HepG2 (cell line): ENCODE data around the gene FKBP9. TPM values are rescaled to one million over a fixed set of nuclear protein-coding genes. Genes with fewer than 3 reads are reported as not detected.

ENCODE experiments used
- GLI4 ChIP-seq: sonication (generic); formaldehyde crosslinking; IDR thresholded peaks from 2 replicates; pipeline ENCODE4 v1.5.1; 2020; ENCODE audit warnings: missing genetic modification reagents, mild to moderate bottlenecking, moderate library complexity, borderline replicate concordance
- PHF21A ChIP-seq: sonication (generic); formaldehyde crosslinking; IDR thresholded peaks from 2 replicates; pipeline ENCODE4 v1.5.0; 2020; ENCODE audit warnings: mild to moderate bottlenecking, missing genetic modification reagents
- ZFP1 ChIP-seq: IDR thresholded peaks from 2 replicates; pipeline ENCODE4 v1.6.1; 2016
- ZNF547 ChIP-seq: sonication (generic); formaldehyde crosslinking; IDR thresholded peaks from 2 replicates; pipeline ENCODE4 v1.5.1; 2020; ENCODE audit warnings: mild to moderate bottlenecking, missing genetic modification reagents
- ZNF816 ChIP-seq: sonication (generic); formaldehyde crosslinking; IDR thresholded peaks from 2 replicates; pipeline ENCODE4 v1.8.0; 2022; ENCODE audit warnings: missing genetic modification reagents, mild to moderate bottlenecking, borderline replicate concordance
- polyA plus RNA-seq, 8 experiments: library from polyadenylated mRNA; depleted of rRNA in 3 of 8; stranded (reverse) in 7 of 8; unstranded in 1 of 8; fragments of >200 nt; fragmentation: Illumina TruSeq in 4 of 8; extraction: Trizol in 4 of 8; gene quantifications; 2 replicates each; pipeline versions ENCODE4 v1.2.1 to v1.2.3, GENCODE V29; 2011 to 2016; ENCODE audit warnings: low read depth in 4 of 8, missing spikeins in 1 of 8, mixed read lengths in 1 of 8; ENCODE audit not compliant: insufficient read depth in 1 of 8
- total RNA-seq, 5 experiments: library from RNA; depleted of rRNA; stranded (reverse); fragments of >200 nt; fragmentation: Illumina TruSeq; extraction: Trizol; gene quantifications; 2 replicates each; pipeline ENCODE4 v1.2.3, GENCODE V29; 2016; ENCODE audit warnings: low read depth in 1 of 5
- TF ChIP-seq, protein P1 (sequence below), 2 experiments: sonication (generic) in 1 of 2; formaldehyde crosslinking in 1 of 2; IDR thresholded peaks; 2 replicates each; pipeline versions ENCODE4 v1.4.0 to v1.6.1; 2016 to 2020; ENCODE audit warnings: borderline replicate concordance in 1 of 2, low read depth in 1 of 2, mild to moderate bottlenecking in 1 of 2, missing genetic modification reagents in 1 of 2
- TF ChIP-seq, protein P2 (sequence below): sonication (generic); formaldehyde crosslinking; IDR thresholded peaks from 2 replicates; pipeline ENCODE4 v1.4.0; 2020; ENCODE audit warnings: missing genetic modification reagents, borderline replicate concordance
- TF ChIP-seq, protein P3 (sequence below), 2 experiments: fragments of 450-650 bp in 1 of 2; sonication (generic) in 1 of 2; formaldehyde crosslinking; IDR thresholded peaks; 2 replicates each; pipeline versions ENCODE4 v1.5.0 to v1.8.0; 2020 to 2022; ENCODE audit warnings: mild to moderate bottlenecking in 1 of 2, missing genetic modification reagents in 1 of 2
- TF ChIP-seq, protein P4 (sequence below): sonication (generic); formaldehyde crosslinking; IDR thresholded peaks from 2 replicates; pipeline ENCODE4 v1.4.0; 2020; ENCODE audit warnings: mild to moderate bottlenecking, low read depth, missing genetic modification reagents
- TF ChIP-seq, protein P5 (sequence below): sonication (generic); formaldehyde crosslinking; IDR thresholded peaks from 2 replicates; pipeline ENCODE4 v1.4.0; 2020; ENCODE audit warnings: missing genetic modification reagents, low read depth, mild to moderate bottlenecking, borderline replicate concordance
- TF ChIP-seq, protein P6 (sequence below): sonication (generic); formaldehyde crosslinking; IDR thresholded peaks from 2 replicates; pipeline ENCODE4 v1.8.0; 2022; ENCODE audit warnings: mild to moderate bottlenecking, missing genetic modification reagents; ENCODE audit not compliant: insufficient replicate concordance

Gene FKBP9
- total and polyA plus RNA-seq, 2 of the 13 experiments (the other 11 are each of a cell fraction or from before 2014, with no cell fraction given), result 34.0 to 41.5 TPM

DNA sequence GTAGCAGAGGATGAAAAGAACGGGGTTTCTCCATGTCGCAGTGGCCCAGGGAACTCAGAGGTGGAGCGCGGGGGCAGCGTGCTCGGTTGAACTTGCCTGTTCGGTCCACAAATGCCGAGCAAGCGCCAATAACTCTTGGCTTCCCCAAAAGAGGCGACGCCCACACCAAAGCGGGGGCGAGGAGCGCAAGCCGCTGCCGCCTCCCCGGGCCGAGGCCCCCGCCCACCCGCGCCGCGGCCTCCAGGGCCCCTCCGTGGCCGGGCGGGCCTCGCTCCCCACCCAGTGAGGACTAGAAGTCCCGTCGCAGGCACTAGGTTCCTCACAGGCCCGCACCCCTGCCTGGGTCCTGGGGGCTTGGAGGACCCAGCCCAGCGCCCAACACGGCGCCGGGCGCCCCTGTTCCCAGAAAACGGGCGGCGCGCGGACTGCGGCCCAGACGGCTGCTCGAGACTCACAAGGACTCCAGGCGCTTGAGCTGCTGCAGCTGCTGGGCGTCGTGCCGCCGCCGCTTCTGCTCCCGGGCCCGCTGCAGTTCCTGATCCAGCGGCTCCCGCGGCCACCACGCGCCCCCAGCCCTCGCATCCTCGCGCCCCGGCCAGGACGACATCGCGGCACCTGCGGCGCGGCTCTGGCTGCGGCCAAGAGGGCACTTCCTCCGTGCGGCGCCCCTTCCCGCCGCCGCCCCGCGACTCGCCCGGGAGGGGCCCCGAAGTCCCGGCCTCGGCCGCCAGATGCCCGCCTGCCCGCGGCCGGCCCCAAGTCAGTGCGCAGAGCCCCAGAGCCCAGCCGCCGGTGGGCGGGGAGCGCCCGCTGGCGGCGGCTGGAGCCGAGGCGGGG, 14.6 kb upstream of the FKBP9 start (continued):
- TF ChIP-seq, protein P1, sequence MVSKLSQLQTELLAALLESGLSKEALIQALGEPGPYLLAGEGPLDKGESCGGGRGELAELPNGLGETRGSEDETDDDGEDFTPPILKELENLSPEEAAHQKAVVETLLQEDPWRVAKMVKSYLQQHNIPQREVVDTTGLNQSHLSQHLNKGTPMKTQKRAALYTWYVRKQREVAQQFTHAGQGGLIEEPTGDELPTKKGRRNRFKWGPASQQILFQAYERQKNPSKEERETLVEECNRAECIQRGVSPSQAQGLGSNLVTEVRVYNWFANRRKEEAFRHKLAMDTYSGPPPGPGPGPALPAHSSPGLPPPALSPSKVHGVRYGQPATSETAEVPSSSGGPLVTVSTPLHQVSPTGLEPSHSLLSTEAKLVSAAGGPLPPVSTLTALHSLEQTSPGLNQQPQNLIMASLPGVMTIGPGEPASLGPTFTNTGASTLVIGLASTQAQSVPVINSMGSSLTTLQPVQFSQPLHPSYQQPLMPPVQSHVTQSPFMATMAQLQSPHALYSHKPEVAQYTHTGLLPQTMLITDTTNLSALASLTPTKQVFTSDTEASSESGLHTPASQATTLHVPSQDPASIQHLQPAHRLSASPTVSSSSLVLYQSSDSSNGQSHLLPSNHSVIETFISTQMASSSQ (IDR thresholded peaks at IDR 0.05; ENCODE audit: low read depth), result no peak
- TF ChIP-seq, protein P1 (CRISPR knock-in tag; IDR thresholded peaks at IDR 0.05; ENCODE audit: borderline replicate concordance), result 0 out of 2 replicates have a peak, but pooled peaks have one; percentile 29
- peak; percentile 59 for TF ChIP-seq PHF21A
- TF ChIP-seq GLI4, result peak; percentile 37; the same call in 1 of the 2 replicates
- TF ChIP-seq, protein P2, sequence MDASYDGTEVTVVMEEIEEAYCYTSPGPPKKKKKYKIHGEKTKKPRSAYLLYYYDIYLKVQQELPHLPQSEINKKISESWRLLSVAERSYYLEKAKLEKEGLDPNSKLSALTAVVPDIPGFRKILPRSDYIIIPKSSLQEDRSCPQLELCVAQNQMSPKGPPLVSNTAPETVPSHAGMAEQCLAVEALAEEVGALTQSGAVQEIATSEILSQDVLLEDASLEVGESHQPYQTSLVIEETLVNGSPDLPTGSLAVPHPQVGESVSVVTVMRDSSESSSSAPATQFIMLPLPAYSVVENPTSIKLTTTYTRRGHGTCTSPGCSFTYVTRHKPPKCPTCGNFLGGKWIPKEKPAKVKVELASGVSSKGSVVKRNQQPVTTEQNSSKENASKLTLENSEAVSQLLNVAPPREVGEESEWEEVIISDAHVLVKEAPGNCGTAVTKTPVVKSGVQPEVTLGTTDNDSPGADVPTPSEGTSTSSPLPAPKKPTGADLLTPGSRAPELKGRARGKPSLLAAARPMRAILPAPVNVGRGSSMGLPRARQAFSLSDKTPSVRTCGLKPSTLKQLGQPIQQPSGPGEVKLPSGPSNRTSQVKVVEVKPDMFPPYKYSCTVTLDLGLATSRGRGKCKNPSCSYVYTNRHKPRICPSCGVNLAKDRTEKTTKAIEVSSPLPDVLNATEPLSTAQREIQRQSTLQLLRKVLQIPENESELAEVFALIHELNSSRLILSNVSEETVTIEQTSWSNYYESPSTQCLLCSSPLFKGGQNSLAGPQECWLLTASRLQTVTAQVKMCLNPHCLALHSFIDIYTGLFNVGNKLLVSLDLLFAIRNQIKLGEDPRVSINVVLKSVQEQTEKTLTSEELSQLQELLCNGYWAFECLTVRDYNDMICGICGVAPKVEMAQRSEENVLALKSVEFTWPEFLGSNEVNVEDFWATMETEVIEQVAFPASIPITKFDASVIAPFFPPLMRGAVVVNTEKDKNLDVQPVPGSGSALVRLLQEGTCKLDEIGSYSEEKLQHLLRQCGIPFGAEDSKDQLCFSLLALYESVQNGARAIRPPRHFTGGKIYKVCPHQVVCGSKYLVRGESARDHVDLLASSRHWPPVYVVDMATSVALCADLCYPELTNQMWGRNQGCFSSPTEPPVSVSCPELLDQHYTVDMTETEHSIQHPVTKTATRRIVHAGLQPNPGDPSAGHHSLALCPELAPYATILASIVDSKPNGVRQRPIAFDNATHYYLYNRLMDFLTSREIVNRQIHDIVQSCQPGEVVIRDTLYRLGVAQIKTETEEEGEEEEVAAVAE, result no peak
- no peak for TF ChIP-seq ZFP1 (CRISPR knock-in tag)
- peak; percentile 70; the same call in 1 of the 2 replicates for TF ChIP-seq ZNF816
- TF ChIP-seq, protein P3, sequence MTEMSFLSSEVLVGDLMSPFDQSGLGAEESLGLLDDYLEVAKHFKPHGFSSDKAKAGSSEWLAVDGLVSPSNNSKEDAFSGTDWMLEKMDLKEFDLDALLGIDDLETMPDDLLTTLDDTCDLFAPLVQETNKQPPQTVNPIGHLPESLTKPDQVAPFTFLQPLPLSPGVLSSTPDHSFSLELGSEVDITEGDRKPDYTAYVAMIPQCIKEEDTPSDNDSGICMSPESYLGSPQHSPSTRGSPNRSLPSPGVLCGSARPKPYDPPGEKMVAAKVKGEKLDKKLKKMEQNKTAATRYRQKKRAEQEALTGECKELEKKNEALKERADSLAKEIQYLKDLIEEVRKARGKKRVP (CRISPR knock-in tag; IDR thresholded peaks at IDR 0.05), result 0 out of 4 replicates have a peak, but pooled peaks of 1 of the 2 experiments have one; percentile 16
- TF ChIP-seq, protein P4, sequence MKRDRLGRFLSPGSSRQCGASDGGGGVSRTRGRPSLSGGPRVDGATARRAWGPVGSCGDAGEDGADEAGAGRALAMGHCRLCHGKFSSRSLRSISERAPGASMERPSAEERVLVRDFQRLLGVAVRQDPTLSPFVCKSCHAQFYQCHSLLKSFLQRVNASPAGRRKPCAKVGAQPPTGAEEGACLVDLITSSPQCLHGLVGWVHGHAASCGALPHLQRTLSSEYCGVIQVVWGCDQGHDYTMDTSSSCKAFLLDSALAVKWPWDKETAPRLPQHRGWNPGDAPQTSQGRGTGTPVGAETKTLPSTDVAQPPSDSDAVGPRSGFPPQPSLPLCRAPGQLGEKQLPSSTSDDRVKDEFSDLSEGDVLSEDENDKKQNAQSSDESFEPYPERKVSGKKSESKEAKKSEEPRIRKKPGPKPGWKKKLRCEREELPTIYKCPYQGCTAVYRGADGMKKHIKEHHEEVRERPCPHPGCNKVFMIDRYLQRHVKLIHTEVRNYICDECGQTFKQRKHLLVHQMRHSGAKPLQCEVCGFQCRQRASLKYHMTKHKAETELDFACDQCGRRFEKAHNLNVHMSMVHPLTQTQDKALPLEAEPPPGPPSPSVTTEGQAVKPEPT (CRISPR knock-in tag), result peak; percentile 22; the same call in 1 of the 2 replicates
- TF ChIP-seq, protein P5, sequence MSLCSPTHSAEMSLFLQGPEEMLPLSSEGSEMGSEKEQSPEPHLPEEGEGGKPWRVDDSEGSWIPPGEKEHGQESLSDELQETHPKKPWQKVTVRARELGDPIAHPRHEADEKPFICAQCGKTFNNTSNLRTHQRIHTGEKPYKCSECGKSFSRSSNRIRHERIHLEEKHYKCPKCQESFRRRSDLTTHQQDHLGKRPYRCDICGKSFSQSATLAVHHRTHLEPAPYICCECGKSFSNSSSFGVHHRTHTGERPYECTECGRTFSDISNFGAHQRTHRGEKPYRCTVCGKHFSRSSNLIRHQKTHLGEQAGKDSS, result no peak; the same call in 1 of the 2 replicates
- TF ChIP-seq, protein P6, sequence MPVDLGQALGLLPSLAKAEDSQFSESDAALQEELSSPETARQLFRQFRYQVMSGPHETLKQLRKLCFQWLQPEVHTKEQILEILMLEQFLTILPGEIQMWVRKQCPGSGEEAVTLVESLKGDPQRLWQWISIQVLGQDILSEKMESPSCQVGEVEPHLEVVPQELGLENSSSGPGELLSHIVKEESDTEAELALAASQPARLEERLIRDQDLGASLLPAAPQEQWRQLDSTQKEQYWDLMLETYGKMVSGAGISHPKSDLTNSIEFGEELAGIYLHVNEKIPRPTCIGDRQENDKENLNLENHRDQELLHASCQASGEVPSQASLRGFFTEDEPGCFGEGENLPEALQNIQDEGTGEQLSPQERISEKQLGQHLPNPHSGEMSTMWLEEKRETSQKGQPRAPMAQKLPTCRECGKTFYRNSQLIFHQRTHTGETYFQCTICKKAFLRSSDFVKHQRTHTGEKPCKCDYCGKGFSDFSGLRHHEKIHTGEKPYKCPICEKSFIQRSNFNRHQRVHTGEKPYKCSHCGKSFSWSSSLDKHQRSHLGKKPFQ, result peak; percentile 11
- 0 out of 2 replicates have a peak, but pooled peaks have one; percentile 57 for TF ChIP-seq ZNF547 (CRISPR knock-in tag)
